Peyer's patch (tissue), 4 donors: ENCODE data around the gene FZD1.

Experiments used
- POLR2A ChIP-seq, 2 donors: fragments of 450-650 bp; IDR thresholded peaks; one replicate each; pipeline ENCODE4 v1.5.1; 2017; ENCODE audit warnings: antibody characterized with exemption in 2 of 2, mild to moderate bottlenecking in 2 of 2, moderate library complexity in 2 of 2
- TF ChIP-seq, protein P1 (sequence below), 6 experiments: fragments of 450-650 bp in 4 of 6; fragments of 200-600 bp in 2 of 6; sonication (generic) in 1 of 6; IDR thresholded peaks; one replicate each; pipeline ENCODE4 v1.5.1; 2017 to 2019; ENCODE audit warnings: antibody characterized with exemption in 6 of 6, mild to moderate bottlenecking in 3 of 6, moderate library complexity in 1 of 6

DNA sequence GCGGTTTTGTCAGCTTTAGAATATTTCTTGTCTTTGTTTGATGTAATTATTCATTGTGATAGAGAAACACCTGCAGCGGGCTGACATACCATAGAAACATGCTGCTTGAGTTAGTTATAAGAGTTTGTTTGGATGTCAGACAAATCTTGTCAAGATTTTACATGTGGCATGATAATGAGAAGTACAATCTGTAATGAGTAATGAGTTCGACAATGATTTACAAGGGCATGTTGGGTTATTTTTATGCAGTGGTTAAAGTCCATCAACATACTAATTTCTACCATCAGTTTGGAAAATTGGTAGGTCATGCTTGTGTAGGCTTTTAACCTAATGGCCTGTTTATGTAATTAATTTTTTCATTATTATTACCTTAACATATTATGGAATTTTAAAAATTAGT lies 31.3 kb downstream of the FZD1 start:
- TF ChIP-seq, protein P1, sequence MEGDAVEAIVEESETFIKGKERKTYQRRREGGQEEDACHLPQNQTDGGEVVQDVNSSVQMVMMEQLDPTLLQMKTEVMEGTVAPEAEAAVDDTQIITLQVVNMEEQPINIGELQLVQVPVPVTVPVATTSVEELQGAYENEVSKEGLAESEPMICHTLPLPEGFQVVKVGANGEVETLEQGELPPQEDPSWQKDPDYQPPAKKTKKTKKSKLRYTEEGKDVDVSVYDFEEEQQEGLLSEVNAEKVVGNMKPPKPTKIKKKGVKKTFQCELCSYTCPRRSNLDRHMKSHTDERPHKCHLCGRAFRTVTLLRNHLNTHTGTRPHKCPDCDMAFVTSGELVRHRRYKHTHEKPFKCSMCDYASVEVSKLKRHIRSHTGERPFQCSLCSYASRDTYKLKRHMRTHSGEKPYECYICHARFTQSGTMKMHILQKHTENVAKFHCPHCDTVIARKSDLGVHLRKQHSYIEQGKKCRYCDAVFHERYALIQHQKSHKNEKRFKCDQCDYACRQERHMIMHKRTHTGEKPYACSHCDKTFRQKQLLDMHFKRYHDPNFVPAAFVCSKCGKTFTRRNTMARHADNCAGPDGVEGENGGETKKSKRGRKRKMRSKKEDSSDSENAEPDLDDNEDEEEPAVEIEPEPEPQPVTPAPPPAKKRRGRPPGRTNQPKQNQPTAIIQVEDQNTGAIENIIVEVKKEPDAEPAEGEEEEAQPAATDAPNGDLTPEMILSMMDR (IDR thresholded peaks at IDR 0.05) = no peak
- no peak for TF ChIP-seq POLR2A (IDR thresholded peaks at IDR 0.05)
